Measurements from ENCODE around the gene PCSK1N.

DNA sequence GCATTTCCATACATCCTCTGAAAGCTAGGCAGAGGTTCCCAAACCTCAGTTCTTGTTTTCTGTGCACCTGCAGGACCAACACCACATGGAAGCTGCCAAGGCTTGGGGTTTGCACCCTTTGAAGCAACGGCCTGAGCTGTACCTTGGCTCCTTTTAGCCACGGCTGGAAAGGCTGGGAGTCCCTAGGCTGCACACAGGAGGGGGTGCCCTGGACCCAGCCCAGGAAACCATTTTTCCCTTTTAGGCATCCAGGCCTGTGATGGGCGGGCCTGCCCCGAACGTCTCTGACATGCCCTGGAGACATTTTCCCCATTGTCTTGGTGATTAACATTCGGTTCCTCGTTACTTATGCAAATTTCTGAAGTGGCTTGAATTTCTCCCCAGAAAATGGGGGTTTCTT is 17.4 kb upstream of the PCSK1N start:
- TF ChIP-seq RFX5 (IDR thresholded peaks at IDR 0.05; ENCODE audit: low read depth, low read length) (no peak), ZNF652 (CRISPR knock-in tag; IDR thresholded peaks at IDR 0.05; ENCODE audit: borderline replicate concordance, low read depth) (no peak), NFE2L1 (CRISPR knock-in tag; IDR thresholded peaks at IDR 0.05; ENCODE audit: borderline replicate concordance) (no peak), EZH2 (conservative IDR thresholded peaks at IDR 0.05; ENCODE audit: low read depth, low read length) (no peak), MEF2D (CRISPR knock-in tag; IDR thresholded peaks at IDR 0.05) (no peak), CBFB (CRISPR knock-in tag; IDR thresholded peaks at IDR 0.05) (no peak)
